HepG2 (cell line): Measurements from ENCODE around the gene CAPZB. TPM values are rescaled to one million over a fixed set of nuclear protein-coding genes. Genes with fewer than 3 reads are reported as not detected.

ENCODE experiments used
- ARNT2 ChIP-seq: sonication (generic); formaldehyde crosslinking; IDR thresholded peaks from 2 replicates; pipeline ENCODE4 v1.8.0; 2022; ENCODE audit warnings: mild to moderate bottlenecking, low read depth, missing genetic modification reagents, moderate library complexity
- DMAP1 ChIP-seq: IDR thresholded peaks from 2 replicates; pipeline ENCODE4 v1.6.1; 2016
- FOXP1 ChIP-seq, 2 experiments: fragments of 450-650 bp in 1 of 2; IDR thresholded peaks; 2 replicates each; pipeline ENCODE4 v1.6.1; 2017 to 2018; ENCODE audit warnings: antibody characterized with exemption in 1 of 2
- PBX2 ChIP-seq: IDR thresholded peaks from 2 replicates; pipeline ENCODE4 v1.6.1; 2016; ENCODE audit warnings: control low read depth
- TCF7 ChIP-seq: sonication (generic); IDR thresholded peaks from 2 replicates; pipeline ENCODE4 v1.6.1; 2016; ENCODE audit warnings: antibody characterized with exemption, low read depth
- ZNF138 ChIP-seq: sonication (generic); formaldehyde crosslinking; IDR thresholded peaks from 2 replicates; pipeline ENCODE4 v1.5.0; 2020; ENCODE audit warnings: mild to moderate bottlenecking, low read depth, missing genetic modification reagents
- ZNF616 ChIP-seq: sonication (generic); formaldehyde crosslinking; IDR thresholded peaks from 2 replicates; pipeline ENCODE4 v1.5.0; 2020; ENCODE audit warnings: low read depth, mild to moderate bottlenecking, missing genetic modification reagents
- ZNF619 ChIP-seq: sonication (generic); formaldehyde crosslinking; IDR thresholded peaks from 2 replicates; pipeline ENCODE4 v1.4.0; 2020; ENCODE audit warnings: mild to moderate bottlenecking, missing genetic modification reagents
- polyA plus RNA-seq, 8 experiments: library from polyadenylated mRNA; depleted of rRNA in 3 of 8; stranded (reverse) in 7 of 8; unstranded in 1 of 8; fragments of >200 nt; fragmentation: Illumina TruSeq in 4 of 8; extraction: Trizol in 4 of 8; gene quantifications; 2 replicates each; pipeline versions ENCODE4 v1.2.1 to v1.2.3, GENCODE V29; 2011 to 2016; ENCODE audit warnings: low read depth in 4 of 8, missing spikeins in 1 of 8, mixed read lengths in 1 of 8; ENCODE audit not compliant: insufficient read depth in 1 of 8
- total RNA-seq, 5 experiments: library from RNA; depleted of rRNA; stranded (reverse); fragments of >200 nt; fragmentation: Illumina TruSeq; extraction: Trizol; gene quantifications; 2 replicates each; pipeline ENCODE4 v1.2.3, GENCODE V29; 2016; ENCODE audit warnings: low read depth in 1 of 5
- TF ChIP-seq, protein P1 (sequence below): sonication (generic); formaldehyde crosslinking; IDR thresholded peaks from 2 replicates; pipeline ENCODE4 v1.4.0; 2020; ENCODE audit warnings: mild to moderate bottlenecking, missing genetic modification reagents
- TF ChIP-seq, protein P2 (sequence below): sonication (generic); formaldehyde crosslinking; IDR thresholded peaks from 2 replicates; pipeline ENCODE4 v1.9.0; 2021; ENCODE audit warnings: missing genetic modification reagents, mild to moderate bottlenecking, borderline replicate concordance
- TF ChIP-seq, protein P3 (sequence below): sonication (generic); formaldehyde crosslinking; IDR thresholded peaks from 2 replicates; pipeline ENCODE4 v1.4.0; 2020; ENCODE audit warnings: missing genetic modification reagents, mild to moderate bottlenecking, borderline replicate concordance
- TF ChIP-seq, protein P4 (sequence below): sonication (generic); formaldehyde crosslinking; IDR thresholded peaks from 2 replicates; pipeline ENCODE4 v1.5.0; 2020; ENCODE audit warnings: mild to moderate bottlenecking, missing genetic modification reagents, borderline replicate concordance

The CAPZB gene
- total and polyA plus RNA-seq, 2 of the 13 experiments (the other 11 are each of a cell fraction or from before 2014, with no cell fraction given): 58.9 to 76.9 TPM

DNA sequence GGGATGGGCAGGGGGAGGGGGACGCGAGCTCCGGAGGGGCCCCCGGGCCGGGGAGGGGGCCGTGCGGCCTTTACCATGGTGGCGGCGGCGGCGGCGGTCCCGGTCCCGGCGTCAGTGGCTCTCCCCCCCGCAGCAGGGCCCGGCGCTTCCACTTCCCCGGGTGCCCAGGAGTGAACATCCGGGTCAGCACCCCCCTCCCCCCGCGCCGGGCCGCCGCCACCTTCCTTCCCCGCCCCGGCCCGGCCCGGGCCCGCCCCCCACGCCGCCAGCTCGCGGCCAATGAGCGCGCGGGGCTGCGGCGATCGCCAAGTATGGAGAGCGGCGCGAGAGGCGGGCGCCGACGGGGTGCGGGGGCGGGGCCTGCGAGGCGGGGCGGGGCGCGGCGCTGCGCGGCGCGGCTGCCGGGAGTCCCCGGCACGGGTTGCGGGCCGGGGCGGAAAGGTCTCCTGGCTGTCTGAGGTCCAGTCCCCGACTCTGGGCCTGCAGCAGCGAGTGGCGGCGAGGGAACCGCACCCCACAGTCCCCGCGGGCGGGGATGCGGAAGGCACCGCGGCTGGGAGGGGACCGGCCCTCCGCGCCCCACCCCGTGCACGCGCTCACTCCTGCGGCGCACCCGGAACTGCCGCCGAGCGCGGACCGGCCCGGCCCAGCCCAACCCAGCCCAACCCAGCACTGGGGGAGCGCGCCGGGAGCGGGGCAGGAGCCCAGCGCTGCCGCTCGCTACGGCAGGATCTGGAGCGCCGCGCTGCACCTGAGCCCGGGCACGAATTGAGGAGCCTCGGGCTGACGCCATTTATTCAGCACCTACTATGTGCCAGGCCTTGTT, at the start of gene CAPZB (continued):
- TF ChIP-seq, protein P1, sequence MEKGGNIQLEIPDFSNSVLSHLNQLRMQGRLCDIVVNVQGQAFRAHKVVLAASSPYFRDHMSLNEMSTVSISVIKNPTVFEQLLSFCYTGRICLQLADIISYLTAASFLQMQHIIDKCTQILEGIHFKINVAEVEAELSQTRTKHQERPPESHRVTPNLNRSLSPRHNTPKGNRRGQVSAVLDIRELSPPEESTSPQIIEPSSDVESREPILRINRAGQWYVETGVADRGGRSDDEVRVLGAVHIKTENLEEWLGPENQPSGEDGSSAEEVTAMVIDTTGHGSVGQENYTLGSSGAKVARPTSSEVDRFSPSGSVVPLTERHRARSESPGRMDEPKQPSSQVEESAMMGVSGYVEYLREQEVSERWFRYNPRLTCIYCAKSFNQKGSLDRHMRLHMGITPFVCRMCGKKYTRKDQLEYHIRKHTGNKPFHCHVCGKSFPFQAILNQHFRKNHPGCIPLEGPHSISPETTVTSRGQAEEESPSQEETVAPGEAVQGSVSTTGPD: no peak
- TF ChIP-seq, protein P2, sequence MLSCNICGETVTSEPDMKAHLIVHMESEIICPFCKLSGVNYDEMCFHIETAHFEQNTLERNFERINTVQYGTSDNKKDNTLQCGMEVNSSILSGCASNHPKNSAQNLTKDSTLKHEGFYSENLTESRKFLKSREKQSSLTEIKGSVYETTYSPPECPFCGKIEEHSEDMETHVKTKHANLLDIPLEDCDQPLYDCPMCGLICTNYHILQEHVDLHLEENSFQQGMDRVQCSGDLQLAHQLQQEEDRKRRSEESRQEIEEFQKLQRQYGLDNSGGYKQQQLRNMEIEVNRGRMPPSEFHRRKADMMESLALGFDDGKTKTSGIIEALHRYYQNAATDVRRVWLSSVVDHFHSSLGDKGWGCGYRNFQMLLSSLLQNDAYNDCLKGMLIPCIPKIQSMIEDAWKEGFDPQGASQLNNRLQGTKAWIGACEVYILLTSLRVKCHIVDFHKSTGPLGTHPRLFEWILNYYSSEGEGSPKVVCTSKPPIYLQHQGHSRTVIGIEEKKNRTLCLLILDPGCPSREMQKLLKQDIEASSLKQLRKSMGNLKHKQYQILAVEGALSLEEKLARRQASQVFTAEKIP: no peak
- TF ChIP-seq ZNF616 (CRISPR knock-in tag) (peak; percentile 52; the same call in 1 of the 2 replicates), PBX2 (CRISPR knock-in tag) (no peak), ARNT2 (CRISPR knock-in tag) (no peak), ZNF138 (no peak), ZNF619 (no peak), TCF7 (no peak), DMAP1 (CRISPR knock-in tag) (peak; percentile 80), FOXP1 (IDR thresholded peaks at IDR 0.05) (no peak), FOXP1 (CRISPR knock-in tag; IDR thresholded peaks at IDR 0.05) (no peak)
- TF ChIP-seq, protein P3, sequence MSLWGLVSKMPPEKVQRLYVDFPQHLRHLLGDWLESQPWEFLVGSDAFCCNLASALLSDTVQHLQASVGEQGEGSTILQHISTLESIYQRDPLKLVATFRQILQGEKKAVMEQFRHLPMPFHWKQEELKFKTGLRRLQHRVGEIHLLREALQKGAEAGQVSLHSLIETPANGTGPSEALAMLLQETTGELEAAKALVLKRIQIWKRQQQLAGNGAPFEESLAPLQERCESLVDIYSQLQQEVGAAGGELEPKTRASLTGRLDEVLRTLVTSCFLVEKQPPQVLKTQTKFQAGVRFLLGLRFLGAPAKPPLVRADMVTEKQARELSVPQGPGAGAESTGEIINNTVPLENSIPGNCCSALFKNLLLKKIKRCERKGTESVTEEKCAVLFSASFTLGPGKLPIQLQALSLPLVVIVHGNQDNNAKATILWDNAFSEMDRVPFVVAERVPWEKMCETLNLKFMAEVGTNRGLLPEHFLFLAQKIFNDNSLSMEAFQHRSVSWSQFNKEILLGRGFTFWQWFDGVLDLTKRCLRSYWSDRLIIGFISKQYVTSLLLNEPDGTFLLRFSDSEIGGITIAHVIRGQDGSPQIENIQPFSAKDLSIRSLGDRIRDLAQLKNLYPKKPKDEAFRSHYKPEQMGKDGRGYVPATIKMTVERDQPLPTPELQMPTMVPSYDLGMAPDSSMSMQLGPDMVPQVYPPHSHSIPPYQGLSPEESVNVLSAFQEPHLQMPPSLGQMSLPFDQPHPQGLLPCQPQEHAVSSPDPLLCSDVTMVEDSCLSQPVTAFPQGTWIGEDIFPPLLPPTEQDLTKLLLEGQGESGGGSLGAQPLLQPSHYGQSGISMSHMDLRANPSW: no peak
- TF ChIP-seq, protein P4, sequence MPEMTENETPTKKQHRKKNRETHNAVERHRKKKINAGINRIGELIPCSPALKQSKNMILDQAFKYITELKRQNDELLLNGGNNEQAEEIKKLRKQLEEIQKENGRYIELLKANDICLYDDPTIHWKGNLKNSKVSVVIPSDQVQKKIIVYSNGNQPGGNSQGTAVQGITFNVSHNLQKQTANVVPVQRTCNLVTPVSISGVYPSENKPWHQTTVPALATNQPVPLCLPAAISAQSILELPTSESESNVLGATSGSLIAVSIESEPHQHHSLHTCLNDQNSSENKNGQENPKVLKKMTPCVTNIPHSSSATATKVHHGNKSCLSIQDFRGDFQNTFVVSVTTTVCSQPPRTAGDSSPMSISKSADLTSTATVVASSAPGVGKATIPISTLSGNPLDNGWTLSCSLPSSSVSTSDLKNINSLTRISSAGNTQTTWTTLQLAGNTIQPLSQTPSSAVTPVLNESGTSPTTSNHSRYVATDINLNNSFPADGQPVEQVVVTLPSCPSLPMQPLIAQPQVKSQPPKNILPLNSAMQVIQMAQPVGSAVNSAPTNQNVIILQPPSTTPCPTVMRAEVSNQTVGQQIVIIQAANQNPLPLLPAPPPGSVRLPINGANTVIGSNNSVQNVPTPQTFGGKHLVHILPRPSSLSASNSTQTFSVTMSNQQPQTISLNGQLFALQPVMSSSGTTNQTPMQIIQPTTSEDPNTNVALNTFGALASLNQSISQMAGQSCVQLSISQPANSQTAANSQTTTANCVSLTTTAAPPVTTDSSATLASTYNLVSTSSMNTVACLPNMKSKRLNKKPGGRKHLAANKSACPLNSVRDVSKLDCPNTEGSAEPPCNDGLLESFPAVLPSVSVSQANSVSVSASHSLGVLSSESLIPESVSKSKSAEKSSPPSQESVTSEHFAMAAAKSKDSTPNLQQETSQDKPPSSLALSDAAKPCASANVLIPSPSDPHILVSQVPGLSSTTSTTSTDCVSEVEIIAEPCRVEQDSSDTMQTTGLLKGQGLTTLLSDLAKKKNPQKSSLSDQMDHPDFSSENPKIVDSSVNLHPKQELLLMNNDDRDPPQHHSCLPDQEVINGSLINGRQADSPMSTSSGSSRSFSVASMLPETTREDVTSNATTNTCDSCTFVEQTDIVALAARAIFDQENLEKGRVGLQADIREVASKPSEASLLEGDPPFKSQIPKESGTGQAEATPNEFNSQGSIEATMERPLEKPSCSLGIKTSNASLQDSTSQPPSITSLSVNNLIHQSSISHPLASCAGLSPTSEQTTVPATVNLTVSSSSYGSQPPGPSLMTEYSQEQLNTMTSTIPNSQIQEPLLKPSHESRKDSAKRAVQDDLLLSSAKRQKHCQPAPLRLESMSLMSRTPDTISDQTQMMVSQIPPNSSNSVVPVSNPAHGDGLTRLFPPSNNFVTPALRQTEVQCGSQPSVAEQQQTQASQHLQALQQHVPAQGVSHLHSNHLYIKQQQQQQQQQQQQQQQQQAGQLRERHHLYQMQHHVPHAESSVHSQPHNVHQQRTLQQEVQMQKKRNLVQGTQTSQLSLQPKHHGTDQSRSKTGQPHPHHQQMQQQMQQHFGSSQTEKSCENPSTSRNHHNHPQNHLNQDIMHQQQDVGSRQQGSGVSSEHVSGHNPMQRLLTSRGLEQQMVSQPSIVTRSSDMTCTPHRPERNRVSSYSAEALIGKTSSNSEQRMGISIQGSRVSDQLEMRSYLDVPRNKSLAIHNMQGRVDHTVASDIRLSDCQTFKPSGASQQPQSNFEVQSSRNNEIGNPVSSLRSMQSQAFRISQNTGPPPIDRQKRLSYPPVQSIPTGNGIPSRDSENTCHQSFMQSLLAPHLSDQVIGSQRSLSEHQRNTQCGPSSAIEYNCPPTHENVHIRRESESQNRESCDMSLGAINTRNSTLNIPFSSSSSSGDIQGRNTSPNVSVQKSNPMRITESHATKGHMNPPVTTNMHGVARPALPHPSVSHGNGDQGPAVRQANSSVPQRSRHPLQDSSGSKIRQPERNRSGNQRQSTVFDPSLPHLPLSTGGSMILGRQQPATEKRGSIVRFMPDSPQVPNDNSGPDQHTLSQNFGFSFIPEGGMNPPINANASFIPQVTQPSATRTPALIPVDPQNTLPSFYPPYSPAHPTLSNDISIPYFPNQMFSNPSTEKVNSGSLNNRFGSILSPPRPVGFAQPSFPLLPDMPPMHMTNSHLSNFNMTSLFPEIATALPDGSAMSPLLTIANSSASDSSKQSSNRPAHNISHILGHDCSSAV (CRISPR knock-in tag): no peak
